ENCODE results near the gene CAMK1D. TPM values are rescaled to one million over a fixed set of nuclear protein-coding genes. Genes with fewer than 3 reads are reported as not detected.

CAMK1D gene
- total RNA-seq, 4 donors from 2014 or later, result 13.5 to 21.4 (median 15.7) TPM

- no peak overlapping the region for H3K27ac ChIP-seq
- no peak for TF ChIP-seq CTCF (IDR thresholded peaks at IDR 0.05)
- TF ChIP-seq POLR2AphosphoS5 (IDR thresholded peaks at IDR 0.05), result no peak
- TF ChIP-seq EP300 (IDR thresholded peaks at IDR 0.05; ENCODE audit: low read depth), result no peak
- no peak for TF ChIP-seq POLR2A (IDR thresholded peaks at IDR 0.05)
- WGBS, 2 donors (ENCODE audit: low coverage in 1 of 2), result 93% methylated on average over 2 of the region's 2 CpGs; no CpG with 5 or more reads in 1 of the 2 donors
- peaks cover 0 to 19% (median 3%) of the 10 kb centered on the region in 4 donors for H3K4me1 ChIP-seq
- H3K27me3 ChIP-seq, result no peaks in the 10 kb centered on the region
- no peak overlapping the region for H3K4me3 ChIP-seq
- in situ Hi-C loops (cut with MboI; ENCODE audit: low pct_ligation_motif_present in 1 of 4, low pct_unique_long_range_greater_than_20kb in 1 of 4, low sequenced_read_pairs in 3 of 4) (no loop called here), intact Hi-C loops (cut with DNase I; ENCODE audit: low total_unique reads) (no loop called here)
- no peaks in the 10 kb centered on the region for H3K9me3 ChIP-seq
- no peaks in the 10 kb centered on the region for H3K36me3 ChIP-seq
- DNase-seq, result no peak
These were observed 52.1 kb downstream of the CAMK1D start for GRCh38 chr10:12401466-12401865.

- Histone ChIP-seq H3K9me3 (no peaks in the 10 kb centered on the region), H3K36me3 (no peaks in the 10 kb centered on the region), H3K27ac (no peak overlapping the region), H3K4me1 (peaks cover 0 to 17% (median 3%) of the 10 kb centered on the region in 4 donors), H3K27me3 (no peaks in the 10 kb centered on the region), H3K4me3 (no peak overlapping the region)
- DNase-seq, result no peak
- TF ChIP-seq POLR2AphosphoS5 (IDR thresholded peaks at IDR 0.05) (no peak), POLR2A (IDR thresholded peaks at IDR 0.05) (no peak), CTCF (IDR thresholded peaks at IDR 0.05) (no peak), EP300 (IDR thresholded peaks at IDR 0.05; ENCODE audit: low read depth) (no peak)
- intact Hi-C loops (cut with DNase I; ENCODE audit: low total_unique reads) (no loop called here), in situ Hi-C loops (cut with MboI; ENCODE audit: low pct_ligation_motif_present in 1 of 4, low pct_unique_long_range_greater_than_20kb in 1 of 4, low sequenced_read_pairs in 3 of 4) (no loop called here)
- WGBS, 2 donors (ENCODE audit: low coverage in 1 of 2), result 85 to 91% methylated on average over 6 to 9 of the region's 9 CpGs
These were observed 53.8 kb downstream of the CAMK1D start for GRCh38 chr10:12403119-12403518.

DNA sequence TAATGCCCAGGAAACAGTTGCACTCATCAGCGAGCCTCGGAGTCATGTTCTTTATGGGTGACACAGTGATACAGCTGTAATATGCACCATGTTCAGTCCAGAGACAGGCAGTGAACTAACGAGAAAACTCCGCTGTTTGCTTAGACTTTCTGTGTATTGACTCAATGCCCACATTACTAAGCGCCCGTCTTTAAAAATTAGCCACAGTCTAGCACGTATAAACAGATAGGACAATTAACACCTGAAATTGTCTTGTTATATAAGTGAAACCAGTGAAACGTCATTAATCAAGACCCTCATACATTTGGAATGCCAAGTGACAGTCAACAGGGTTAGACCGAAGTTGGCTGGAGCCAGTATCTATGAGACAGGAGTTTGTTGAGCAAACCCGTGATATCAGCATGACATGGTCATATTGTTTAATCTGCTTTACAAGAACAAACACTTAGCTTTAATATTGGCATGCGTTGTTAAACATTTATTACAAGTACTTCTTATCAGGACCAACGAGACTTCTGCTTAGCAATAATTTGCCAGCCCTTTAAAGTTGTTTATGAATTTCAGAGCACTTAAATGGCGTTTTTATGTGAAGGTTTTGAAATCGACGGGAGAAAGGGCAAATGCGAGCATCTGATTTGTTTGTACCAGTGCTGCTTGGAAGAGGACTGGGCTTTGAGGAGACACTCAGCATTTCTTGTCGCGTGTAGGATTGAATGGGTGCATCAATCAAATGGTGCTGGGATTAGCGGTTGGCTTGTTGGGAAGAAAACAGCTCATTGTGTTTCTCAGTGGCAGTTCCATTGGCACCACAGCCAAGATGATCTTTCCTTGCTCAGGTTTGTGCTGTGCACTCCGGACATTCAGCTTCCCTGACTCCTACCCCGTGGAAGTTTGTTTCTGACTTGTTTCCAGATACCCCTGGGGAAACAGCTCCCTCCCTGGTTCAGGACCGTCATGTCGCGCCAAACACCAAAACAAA, 56.3 kb downstream of the CAMK1D start:
- in situ Hi-C loops (cut with MboI; ENCODE audit: low pct_ligation_motif_present in 1 of 4, low pct_unique_long_range_greater_than_20kb in 1 of 4, low sequenced_read_pairs in 3 of 4), result no loop called here
- Histone ChIP-seq H3K27ac (peak overlapping the region in 3 of 4 donors; percentile 22 to 31 (median 27)), H3K9me3 (no peaks in the 10 kb centered on the region), H3K36me3 (no peaks in the 10 kb centered on the region), H3K4me1 (peaks cover 0 to 17% (median 3%) of the 10 kb centered on the region in 4 donors), H3K27me3 (no peaks in the 10 kb centered on the region), H3K4me3 (no peak overlapping the region)
- no peak for DNase-seq
- intact Hi-C loops (cut with DNase I; ENCODE audit: low total_unique reads), result no loop called here
- 55 to 57% methylated on average over 12 to 24 of the region's 24 CpGs for WGBS, 2 donors (ENCODE audit: low coverage in 1 of 2)
- TF ChIP-seq POLR2A (IDR thresholded peaks at IDR 0.05), result no peak
- TF ChIP-seq POLR2AphosphoS5 (IDR thresholded peaks at IDR 0.05), result peak in 1 of 3 donors; percentile 12
- TF ChIP-seq CTCF (IDR thresholded peaks at IDR 0.05), result no peak
- no peak for TF ChIP-seq EP300 (IDR thresholded peaks at IDR 0.05; ENCODE audit: low read depth)

DNA sequence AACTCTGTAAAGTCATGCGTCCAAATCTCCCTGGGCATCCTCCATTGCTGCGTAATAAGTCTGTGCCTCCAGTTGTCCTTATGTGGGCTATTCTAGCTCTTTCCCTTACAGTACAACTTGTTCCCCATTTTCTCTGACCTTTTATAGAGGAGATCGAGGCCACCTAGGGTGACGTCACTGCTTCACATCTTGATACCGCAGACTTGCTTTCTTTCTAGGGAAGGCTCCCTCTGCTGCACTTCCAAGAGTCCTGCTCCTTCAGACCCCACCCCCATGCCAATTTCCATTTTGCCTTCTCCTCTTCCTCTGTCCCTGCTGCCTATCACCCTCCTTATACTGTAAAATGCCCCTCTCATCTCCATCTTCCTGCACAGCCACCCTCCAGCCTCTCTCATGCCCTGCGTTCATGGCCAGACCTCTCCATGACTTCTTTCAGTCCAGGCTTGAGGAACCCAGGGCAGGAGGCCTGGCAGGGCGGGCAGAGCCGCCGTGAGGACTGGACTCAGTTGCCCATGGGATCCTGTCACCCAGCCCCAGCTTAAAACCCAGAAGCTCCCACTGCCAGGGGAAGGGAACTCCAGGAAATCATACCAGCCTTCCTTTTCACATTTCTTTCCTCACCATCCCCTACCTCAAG, 57.5 kb downstream of the CAMK1D start:
- WGBS, 2 donors (ENCODE audit: low coverage in 1 of 2), result 96% methylated on average over 5 to 9 of the region's 9 CpGs
- DNase-seq, result no peak
- in situ Hi-C loops (cut with MboI; ENCODE audit: low pct_ligation_motif_present in 1 of 4, low pct_unique_long_range_greater_than_20kb in 1 of 4, low sequenced_read_pairs in 3 of 4), result no loop called here

More for the DNA sequence above, 57.5 kb downstream of the CAMK1D start:
- Histone ChIP-seq H3K9me3 (no peaks in the 10 kb centered on the region), H3K36me3 (no peaks in the 10 kb centered on the region), H3K27me3 (no peaks in the 10 kb centered on the region), H3K27ac (no peak overlapping the region), H3K4me3 (no peak overlapping the region), H3K4me1 (peaks cover 0 to 17% (median 3%) of the 10 kb centered on the region in 4 donors)
- no peak for TF ChIP-seq CTCF (IDR thresholded peaks at IDR 0.05)
- TF ChIP-seq POLR2AphosphoS5 (IDR thresholded peaks at IDR 0.05), result no peak
- no peak for TF ChIP-seq POLR2A (IDR thresholded peaks at IDR 0.05)
- TF ChIP-seq EP300 (IDR thresholded peaks at IDR 0.05; ENCODE audit: low read depth), result no peak
- intact Hi-C loops (cut with DNase I; ENCODE audit: low total_unique reads), result no loop called here
